Dermis microvascular lymphatic vessel endothelial cell (primary cell): ENCODE measurements around the gene ASIP. TPM values are rescaled to one million over a fixed set of nuclear protein-coding genes. Genes with fewer than 3 reads are reported as not detected.
A peak's percentile ranks its signal among the peaks of the same experiment; 100 is the strongest.
"Not testable (repeated sequence)": the region's sequence is repeated elsewhere in the genome, so short reads cannot be mapped to it uniquely, and the experiment has no call there.

Experiments
- DNase-seq, 2 donors: peaks; one replicate each; pipeline versions ENCODE4 v3.0.0 to v3.0.0-alpha.2; 2010; ENCODE audit warnings: low read depth in 2 of 2
- total RNA-seq: library from RNA; depleted of rRNA; stranded (reverse); fragments of >200 nt; gene quantifications from 2 replicates; pipeline ENCODE4 v1.2.1, GENCODE V29; 2014

The ASIP gene
- not detected in 2 replicates for total RNA-seq

- DNase-seq, result no peak
Observed at GRCh38 chr20:34240693-34241615, at the start of gene ASIP. ASIP (plus strand) TSS chr20:34241423; CDS start chr20:34260375, 18,952 bp downstream.

GRCh38 chr20:34193051-34193450 lies 48.2 kb upstream of the ASIP start:
- DNase-seq, result no peak

- DNase-seq, result no peak
Observed at GRCh38 chr20:34199183-34199582, 42.0 kb upstream of the ASIP start.

- DNase-seq, result no peak
Observed at GRCh38 chr20:34200023-34200422, 41.2 kb upstream of the ASIP start.

GRCh38 chr20:34201531-34201930 lies 39.7 kb upstream of the ASIP start:
- no peak for DNase-seq

- not testable (repeated sequence) for DNase-seq
Observed at GRCh38 chr20:34205172-34205880, 35.9 kb upstream of the ASIP start.

GRCh38 chr20:34209111-34209510 lies 32.1 kb upstream of the ASIP start:
- DNase-seq, result no peak

GRCh38 chr20:34210271-34210670 lies 31.0 kb upstream of the ASIP start:
- no peak for DNase-seq

GRCh38 chr20:34211591-34211990 lies 29.6 kb upstream of the ASIP start:
- DNase-seq, result no peak

GRCh38 chr20:34213213-34213612 lies 28.0 kb upstream of the ASIP start:
- no peak for DNase-seq

GRCh38 chr20:34215711-34216381 lies 25.4 kb upstream of the ASIP start:
- peak in 1 of 2 donors; percentile 71 for DNase-seq

GRCh38 chr20:34216382-34216742 lies 24.9 kb upstream of the ASIP start:
- no peak for DNase-seq

GRCh38 chr20:34220561-34220960 lies 20.7 kb upstream of the ASIP start:
- DNase-seq, result peak; percentile 70 to 87

GRCh38 chr20:34222208-34222607 lies 19.0 kb upstream of the ASIP start:
- no peak for DNase-seq

- DNase-seq, result not testable (repeated sequence)
Observed at GRCh38 chr20:34224251-34224650, 17.0 kb upstream of the ASIP start.

- no peak for DNase-seq
Observed at GRCh38 chr20:34231634-34232033, 9.6 kb upstream of the ASIP start.

GRCh38 chr20:34232494-34233087 lies 8.6 kb upstream of the ASIP start:
- no peak for DNase-seq

GRCh38 chr20:34233687-34234086 lies 7.5 kb upstream of the ASIP start:
- no peak for DNase-seq

GRCh38 chr20:34235875-34236274 lies 5.3 kb upstream of the ASIP start:
- no peak for DNase-seq

- DNase-seq, result no peak
Observed at GRCh38 chr20:34237942-34238341, 3.3 kb upstream of the ASIP start.

- DNase-seq, result no peak
Observed at GRCh38 chr20:34240121-34240520, 1.1 kb upstream of the ASIP start.

- not testable (repeated sequence) for DNase-seq
Observed at GRCh38 chr20:34242015-34242414, 792 bp downstream of the ASIP start.
